HG03521 (cell line): ENCODE results near the gene COBL.

Source experiments
- ATAC-seq: cut with Tn5 transposase; IDR thresholded peaks from one replicate; pipeline ENCODE4 v1.9.1; 2021; ENCODE audit warnings: mild to moderate bottlenecking, moderate library complexity; ENCODE audit not compliant: unreplicated experiment

COBL gene

GRCh38 chr7:50978633-50979215, 337.9 kb downstream of the COBL start:
- no peak for ATAC-seq

GRCh38 chr7:50977421-50977820, 339.2 kb downstream of the COBL start:
- no peak for ATAC-seq

GRCh38 chr7:50976064-50976463, 340.5 kb downstream of the COBL start:
- ATAC-seq: no peak

GRCh38 chr7:50974240-50974639, 342.4 kb downstream of the COBL start:
- ATAC-seq: no peak

GRCh38 chr7:50973814-50974213, 342.8 kb downstream of the COBL start:
- no peak for ATAC-seq

- ATAC-seq: no peak
These were observed 346.5 kb downstream of the COBL start for GRCh38 chr7:50970092-50970491.
